Fibroblast of skin of scalp (primary cell): ENCODE measurements around the gene FDX2.
A peak's percentile ranks its signal among the peaks of the same experiment; 100 is the strongest.

Source experiments
- DNase-seq: peaks from one replicate; pipeline ENCODE4 v3.0.0-alpha.2; 2013

The FDX2 gene

GRCh38 chr19:10332965-10333757 lies 17.3 kb upstream of the FDX2 start, which contains the start of gene RAVER1:
RAVER1 (minus strand) TSS chr19:10333529; CDS start chr19:10333507, 22 bp downstream.
- peak; percentile 98 for DNase-seq

DNA sequence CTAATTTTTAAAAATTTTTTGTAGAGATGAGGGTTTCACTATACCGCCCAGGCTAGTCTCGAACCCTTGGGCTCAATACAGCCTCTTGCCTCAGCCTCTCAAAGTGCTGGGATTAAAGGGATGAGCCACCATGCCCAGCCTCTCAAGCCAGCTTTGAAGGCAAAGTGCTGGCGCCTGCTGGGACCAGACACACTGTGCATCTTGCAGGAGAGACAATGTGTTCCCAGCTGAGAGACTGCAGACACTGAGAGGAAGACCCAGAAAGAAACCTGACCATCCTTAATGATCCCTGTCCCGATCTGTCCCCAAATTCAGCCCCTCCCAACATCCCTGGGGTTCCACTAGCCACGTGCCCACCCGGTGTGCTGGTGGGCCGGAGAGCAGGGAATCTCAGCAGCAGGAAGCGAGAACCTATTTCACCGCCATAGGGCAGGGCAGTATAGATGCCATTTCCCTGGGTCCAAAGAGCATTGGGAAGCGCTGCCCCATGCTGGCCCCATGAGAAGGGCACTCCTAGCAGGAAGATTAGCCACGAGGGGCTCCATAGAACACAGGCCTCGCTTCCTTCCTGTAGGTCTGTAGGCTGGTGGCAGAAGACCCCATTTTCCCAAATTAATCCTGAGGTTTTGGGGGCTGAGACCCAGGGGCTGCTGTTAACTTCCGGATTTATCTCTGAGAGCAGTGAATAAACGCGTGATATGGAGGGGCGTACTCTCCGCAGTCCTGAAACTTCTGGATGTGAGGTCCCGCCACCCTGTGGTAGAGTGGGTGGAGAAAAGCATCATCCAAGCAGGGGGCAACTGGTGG lies 16.5 kb upstream of the FDX2 start:
- no peak for DNase-seq

DNA sequence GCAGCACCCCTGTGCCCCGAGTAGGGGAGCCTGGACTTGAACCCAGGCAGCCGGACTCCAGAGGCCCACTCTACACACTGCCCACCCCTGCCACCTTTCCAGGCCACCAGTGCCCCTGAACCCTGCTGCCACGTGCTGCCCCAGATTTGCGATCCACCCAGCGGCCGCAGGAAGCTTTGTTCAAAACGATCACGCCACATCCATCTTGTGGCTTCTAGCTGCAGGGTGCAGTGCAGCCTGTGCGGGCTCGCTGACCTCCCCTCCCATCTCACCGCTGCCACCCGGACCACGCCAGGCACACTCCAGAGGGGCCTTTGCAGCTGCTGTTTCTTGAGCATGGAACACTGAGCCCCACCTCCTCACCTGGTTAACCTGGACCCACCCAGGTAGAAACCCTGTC lies 13.7 kb upstream of the FDX2 start:
- no peak for DNase-seq

- no peak for DNase-seq
These were observed 13.0 kb upstream of the FDX2 start for GRCh38 chr19:10328558-10329429.

DNA sequence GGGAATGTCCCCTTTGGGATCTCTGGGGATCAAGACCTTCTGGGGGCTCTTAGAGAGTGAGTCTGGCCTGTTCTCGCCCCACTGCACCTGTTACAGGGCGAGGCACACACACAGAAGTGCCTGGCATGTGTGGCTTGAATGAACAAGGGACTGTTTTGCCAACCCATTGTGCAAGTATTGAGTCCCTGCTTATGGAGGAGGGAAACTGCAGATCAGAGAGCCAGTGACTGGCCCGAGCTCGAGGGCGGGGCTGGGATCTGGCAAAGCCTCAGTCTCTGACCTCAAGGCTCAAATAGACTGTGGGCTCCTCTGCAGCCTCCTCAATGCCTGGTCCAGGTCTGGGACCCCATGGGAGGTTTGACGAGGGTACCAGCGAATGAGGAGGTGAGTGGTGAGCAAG lies 12.0 kb upstream of the FDX2 start:
- no peak for DNase-seq

DNA sequence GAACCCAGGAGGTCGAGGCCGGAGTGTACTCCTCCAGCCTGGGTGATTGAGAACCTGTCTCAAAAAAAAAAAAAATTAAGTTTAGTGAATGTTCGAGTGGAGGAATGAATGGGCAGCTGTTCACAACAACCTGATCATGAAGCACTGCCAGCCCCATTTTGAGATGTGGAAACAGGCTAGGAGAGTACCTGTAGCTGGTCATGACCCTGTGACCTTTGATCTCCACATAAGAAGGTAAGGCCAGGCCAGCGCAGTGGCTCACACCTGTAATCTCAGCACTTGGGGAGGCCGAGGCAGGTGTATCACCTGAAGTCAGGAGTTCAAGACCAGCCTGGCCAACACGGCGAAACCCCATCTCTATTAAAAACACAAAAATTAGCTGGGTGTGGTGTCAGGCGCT lies 9.9 kb upstream of the FDX2 start:
- DNase-seq = no peak

- DNase-seq = no peak
These were observed 6.3 kb upstream of the FDX2 start for GRCh38 chr19:10321874-10322835.

- DNase-seq = no peak
These were observed 5.6 kb upstream of the FDX2 start for GRCh38 chr19:10321417-10321797.

DNA sequence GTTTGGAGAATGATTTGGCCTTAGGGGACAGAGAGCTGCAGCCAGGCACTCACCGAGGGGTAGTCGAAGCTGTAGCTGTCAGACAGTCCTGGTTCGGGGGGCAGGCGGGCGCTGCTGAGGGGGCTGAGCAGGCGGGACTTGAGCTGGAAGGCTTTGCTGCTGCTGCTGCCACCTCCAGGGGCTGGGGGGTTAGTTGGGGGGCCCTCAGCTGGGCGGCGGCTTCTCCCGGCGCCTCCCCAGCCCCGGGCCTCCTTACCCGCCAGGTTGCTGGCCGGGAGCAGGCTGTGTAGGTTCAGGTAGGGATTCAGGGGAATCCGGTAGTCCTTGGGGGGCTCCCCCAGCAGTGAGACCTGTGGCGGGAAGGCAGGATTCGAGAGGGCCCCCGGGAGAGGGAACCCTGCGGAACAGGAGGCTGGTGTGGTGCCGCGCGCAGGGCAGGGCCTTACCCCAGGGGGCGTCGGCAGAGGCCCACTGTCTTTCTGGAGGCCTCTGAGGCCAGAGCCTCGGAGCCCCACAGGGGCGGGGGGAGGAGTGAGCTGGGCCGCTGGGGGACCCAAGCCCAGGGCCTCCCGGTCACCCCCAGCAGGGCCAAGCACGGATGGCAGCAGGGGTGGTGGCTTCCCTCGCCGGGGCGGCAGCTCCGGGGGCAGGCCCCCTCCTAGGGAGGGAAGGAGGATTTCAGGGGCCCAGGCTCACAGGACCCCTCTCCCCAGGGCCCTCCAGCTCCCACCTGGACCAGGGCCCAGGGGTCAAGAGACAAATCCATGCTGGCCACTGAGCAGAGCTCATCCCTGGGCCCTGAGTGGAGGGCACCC lies 5.0 kb upstream of the FDX2 start:
- DNase-seq = no peak

DNA sequence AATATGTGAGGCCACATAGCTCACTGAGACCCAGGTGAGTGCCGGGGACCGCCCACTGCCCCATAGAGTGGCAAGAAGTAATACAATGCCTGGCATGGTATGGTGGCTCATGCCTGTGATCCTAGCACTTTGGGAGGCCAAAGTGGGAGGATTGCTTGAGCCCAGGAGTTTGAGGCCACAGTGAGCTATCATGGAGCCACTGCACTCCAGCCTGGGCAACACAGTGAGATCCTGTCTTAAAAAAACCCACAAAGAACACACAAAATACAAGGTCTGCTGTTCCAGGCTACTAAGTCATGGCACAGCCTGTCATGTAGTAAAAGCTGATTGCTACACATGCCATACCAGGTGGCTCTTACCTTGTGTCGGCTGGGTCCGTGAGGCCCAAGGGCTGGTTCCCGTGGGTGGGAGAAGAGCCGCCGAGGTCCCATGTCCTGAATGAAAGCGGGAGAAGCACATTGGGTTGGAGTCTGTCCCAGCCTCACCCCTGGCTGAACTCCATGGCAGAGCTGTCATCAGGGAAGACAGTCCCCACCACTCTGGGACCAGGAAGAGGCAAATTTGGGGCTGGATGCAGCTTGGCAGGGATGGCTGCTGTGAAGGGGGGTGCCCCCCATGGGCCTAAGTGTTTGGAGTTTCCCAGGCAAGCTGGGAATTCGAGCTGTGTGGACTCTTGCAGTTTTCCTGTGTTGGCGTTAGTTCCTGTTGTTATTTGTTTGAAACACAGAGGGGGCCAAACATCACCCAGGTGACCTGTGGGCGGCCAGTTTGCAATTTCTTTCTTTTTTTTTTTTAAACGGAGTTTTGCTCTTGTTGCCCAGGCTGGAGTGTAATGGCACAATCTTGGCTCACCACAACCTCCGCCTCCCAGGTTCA lies 3.2 kb upstream of the FDX2 start:
- DNase-seq = no peak

DNA sequence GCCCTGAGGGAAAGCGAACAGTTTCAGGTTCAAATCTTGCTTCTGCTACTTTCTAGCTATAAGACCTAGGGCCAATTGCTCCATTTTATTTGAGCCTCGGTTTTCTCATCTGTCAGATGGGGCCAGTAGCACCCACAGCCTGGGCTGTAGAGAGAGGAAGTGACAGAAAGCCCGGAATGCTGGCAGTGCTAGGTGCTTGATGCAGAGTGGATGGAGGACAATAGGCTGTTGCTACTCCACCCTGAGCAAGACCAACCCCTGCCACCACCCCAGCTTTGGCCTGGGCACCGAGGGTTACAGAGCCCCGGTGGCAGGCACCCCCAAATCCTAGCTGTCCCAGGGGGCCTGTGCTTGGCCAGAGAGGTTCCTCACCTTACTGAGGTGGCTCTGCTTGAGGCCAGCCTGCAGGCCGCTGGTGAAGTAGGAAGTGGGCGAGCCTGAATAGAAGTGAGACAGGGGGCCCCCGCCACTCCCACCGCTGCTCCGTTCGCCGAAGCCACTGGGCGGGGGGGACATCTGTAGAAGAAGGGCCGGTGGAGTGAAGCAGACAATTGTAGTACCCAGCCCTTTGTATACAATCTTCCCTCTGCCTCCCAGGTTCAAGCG lies 2.1 kb upstream of the FDX2 start:
- DNase-seq = no peak

DNA sequence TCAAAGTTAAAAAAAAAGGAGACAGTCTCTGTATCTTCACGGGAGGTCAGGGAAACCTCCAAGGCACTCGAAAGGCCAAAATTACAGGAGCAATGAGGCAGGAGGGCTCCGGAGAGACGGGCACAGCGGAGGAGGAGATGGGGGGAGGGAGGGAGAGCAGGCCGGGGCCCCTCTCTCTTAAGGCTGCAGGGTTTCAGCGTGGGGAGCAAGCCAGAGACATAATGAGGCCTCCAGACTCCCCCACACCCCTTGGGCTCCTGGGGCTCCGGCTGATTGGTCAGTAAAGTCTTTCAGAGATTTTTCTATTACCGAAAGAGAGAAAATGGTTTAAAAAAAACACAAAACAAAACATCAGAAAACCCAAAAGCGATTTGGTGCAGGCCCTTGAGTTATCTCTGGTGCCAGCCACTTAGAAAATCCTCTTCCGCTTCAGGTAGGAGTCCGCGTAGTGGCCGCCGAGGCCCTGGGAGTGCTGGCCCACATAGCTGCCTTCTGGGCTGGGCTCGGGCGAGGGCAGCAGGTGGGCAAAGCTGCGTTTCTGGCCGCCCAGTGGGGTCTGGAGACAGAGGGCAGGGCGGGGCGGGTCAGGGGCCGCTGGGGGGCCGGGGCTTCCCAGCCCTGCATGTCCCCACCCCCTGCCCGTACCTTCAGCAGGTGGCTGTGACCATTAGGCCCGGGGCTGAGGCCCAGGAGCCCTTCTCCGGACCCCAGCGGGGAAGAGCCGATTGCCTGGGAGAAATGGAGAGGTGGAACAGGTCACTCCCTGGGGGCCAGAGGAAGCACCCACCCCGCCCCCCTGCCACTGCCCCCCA lies 1.4 kb upstream of the FDX2 start:
- DNase-seq = no peak

DNA sequence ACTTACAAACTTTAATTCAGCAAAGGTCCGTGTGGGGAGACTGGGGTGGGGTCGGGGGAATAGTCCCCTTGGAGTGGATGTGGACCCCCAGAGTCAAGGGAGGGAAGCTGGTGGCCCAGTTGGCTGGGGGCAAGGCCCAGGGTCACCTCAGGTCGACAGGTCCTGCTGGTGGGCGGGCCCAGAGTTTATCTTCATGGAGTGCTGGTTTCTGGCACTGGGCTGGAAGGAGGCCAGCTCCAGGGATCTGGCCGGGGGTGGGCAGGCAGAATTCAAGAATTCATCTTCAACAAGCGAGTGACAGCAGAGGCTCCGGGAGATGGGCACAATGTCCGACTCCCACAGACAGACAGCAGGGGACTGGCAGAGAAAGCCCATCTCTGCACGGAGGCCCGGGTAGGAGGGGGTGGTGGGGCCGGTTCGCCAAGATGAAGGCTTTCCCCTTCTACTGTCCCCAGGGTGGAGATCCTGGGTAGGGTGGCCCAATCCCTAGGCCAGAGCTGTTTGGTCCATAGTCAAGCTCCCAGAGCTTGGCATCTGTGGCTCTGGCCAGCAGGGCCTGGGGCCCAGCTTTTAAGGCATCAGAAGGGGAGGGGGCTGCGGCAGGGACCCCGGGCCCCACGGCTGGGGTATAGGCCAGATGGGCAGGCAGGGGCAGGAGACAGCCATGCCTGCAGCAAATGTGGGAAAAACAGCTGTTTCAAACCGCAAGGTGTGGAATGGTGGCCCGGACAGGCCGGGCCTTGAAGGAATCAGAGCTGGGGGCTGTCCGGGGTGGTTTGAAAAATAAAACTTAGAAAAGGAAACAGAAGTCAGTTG lies 622 bp upstream of the FDX2 start:
- DNase-seq = no peak

GRCh38 chr19:10309423-10309822 lies 6.4 kb downstream of the FDX2 start, which contains the start of gene ZGLP1:
ZGLP1 (minus strand) TSS chr19:10309815.
- DNase-seq = no peak

DNA sequence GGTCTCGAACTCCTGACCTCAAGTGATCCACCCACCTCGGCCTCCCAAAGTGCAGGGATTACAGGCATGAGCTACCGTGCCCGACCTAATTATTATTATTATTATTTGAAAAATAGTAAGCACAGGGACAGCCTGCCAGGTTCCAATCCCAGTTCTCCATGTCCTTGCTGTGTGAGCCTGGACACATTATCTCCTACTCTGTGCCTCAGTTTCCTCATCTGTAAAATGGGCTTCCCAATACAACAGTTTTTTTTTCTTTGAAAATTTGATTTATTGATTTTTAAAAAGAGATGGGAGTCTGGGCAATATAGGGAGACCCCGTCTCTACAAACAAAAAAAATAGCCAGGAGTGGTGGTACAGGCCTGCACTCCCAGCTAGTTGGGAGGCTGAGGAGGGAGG lies 9.5 kb downstream of the FDX2 start:
- no peak for DNase-seq

GRCh38 chr19:10305139-10305806 lies 10.5 kb downstream of the FDX2 start:
- peak; percentile 63 for DNase-seq
